Liver (tissue), 9 donors: Measurements from ENCODE around the gene DYNC2LI1. TPM values are rescaled to one million over a fixed set of nuclear protein-coding genes. Genes with fewer than 3 reads are reported as not detected.

Experiments
- DNase-seq: peaks from one replicate; pipeline ENCODE4 v3.0.0-alpha.2; 2017; ENCODE audit warnings: low spot score
- H3K27ac ChIP-seq, 2 donors: one replicate each; pipeline ENCODE4 v1.7.0; 2013; ENCODE audit warnings: inconsistent platforms in 2 of 2, low read length in 2 of 2, control low read depth in 1 of 2, low read depth in 1 of 2, mild to moderate bottlenecking in 1 of 2
- H3K27me3 ChIP-seq, 4 donors: one replicate each; pipeline versions ENCODE4 v1.6.1 to v1.7.0; 2013; ENCODE audit warnings: low read length in 3 of 4, inconsistent platforms in 1 of 4, mild to moderate bottlenecking in 1 of 4, moderate library complexity in 1 of 4; ENCODE audit not compliant: control insufficient read depth in 4 of 4, insufficient read depth in 4 of 4
- H3K36me3 ChIP-seq, 4 donors: one replicate each; pipeline versions ENCODE4 v1.6.1 to v1.7.0; 2013; ENCODE audit warnings: low read length in 3 of 4, mild to moderate bottlenecking in 3 of 4, low read depth in 1 of 4, moderate library complexity in 1 of 4; ENCODE audit not compliant: control insufficient read depth in 4 of 4, insufficient read depth in 3 of 4
- H3K4me1 ChIP-seq, 4 donors: one replicate each; pipeline versions ENCODE4 v1.6.1 to v1.7.0; 2013; ENCODE audit warnings: low read length in 3 of 4, mild to moderate bottlenecking in 3 of 4, moderate library complexity in 1 of 4; ENCODE audit not compliant: control insufficient read depth in 4 of 4, insufficient read depth in 4 of 4
- H3K4me3 ChIP-seq, 3 donors: one replicate each; pipeline versions ENCODE4 v1.6.1 to v1.7.0; 2013; ENCODE audit warnings: low read length in 3 of 3, control low read depth in 1 of 3, low read depth in 1 of 3, mild to moderate bottlenecking in 1 of 3
- H3K9ac ChIP-seq, 2 donors: one replicate each; pipeline ENCODE4 v1.7.0; 2013; ENCODE audit warnings: low read length in 2 of 2, mild to moderate bottlenecking in 2 of 2, moderate library complexity in 2 of 2, control low read depth in 1 of 2, low read depth in 1 of 2
- H3K9me3 ChIP-seq, 4 donors: one replicate each; pipeline versions ENCODE4 v1.6.1 to v1.7.0; 2013; ENCODE audit warnings: low read length in 3 of 4; ENCODE audit not compliant: control insufficient read depth in 4 of 4
- EGR1 ChIP-seq, 2 donors: IDR thresholded peaks; 2 replicates each; pipeline ENCODE4 v1.6.1; 2016 to 2018; ENCODE audit warnings: antibody characterized with exemption in 2 of 2, low read depth in 2 of 2
- FOXA1 ChIP-seq: IDR thresholded peaks from 2 replicates; pipeline ENCODE4 v1.6.1; 2016; ENCODE audit warnings: antibody characterized with exemption
- FOXA2 ChIP-seq: IDR thresholded peaks from 2 replicates; pipeline ENCODE4 v1.6.1; 2016; ENCODE audit warnings: antibody characterized with exemption
- GABPA ChIP-seq, 2 donors: IDR thresholded peaks in 1 of 2; conservative IDR thresholded peaks in 1 of 2; 2 replicates each; pipeline ENCODE4 v1.6.1; 2016; ENCODE audit warnings: antibody characterized with exemption in 2 of 2, mild to moderate bottlenecking in 1 of 2, moderate library complexity in 1 of 2
- HNF4A ChIP-seq, 2 donors: conservative IDR thresholded peaks; 2 replicates each; pipeline ENCODE4 v1.6.1; 2016; ENCODE audit warnings: antibody characterized with exemption in 2 of 2, mild to moderate bottlenecking in 2 of 2
- HNF4G ChIP-seq: IDR thresholded peaks from 2 replicates; pipeline ENCODE4 v1.6.1; 2016; ENCODE audit warnings: antibody characterized with exemption
- JUND ChIP-seq, 2 donors: IDR thresholded peaks; 2 replicates each; pipeline ENCODE4 v1.6.1; 2016; ENCODE audit warnings: antibody characterized with exemption in 2 of 2
- NR2F2 ChIP-seq: IDR thresholded peaks from 2 replicates; pipeline ENCODE4 v1.6.1; 2016; ENCODE audit warnings: antibody characterized with exemption
- RAD21 ChIP-seq, 2 donors: IDR thresholded peaks; 2 replicates each; pipeline ENCODE4 v1.6.1; 2016; ENCODE audit warnings: antibody characterized with exemption in 2 of 2, mild to moderate bottlenecking in 2 of 2
- RXRA ChIP-seq, 2 donors: IDR thresholded peaks; 2 replicates each; pipeline ENCODE4 v1.6.1; 2017 to 2018; ENCODE audit warnings: antibody characterized with exemption in 2 of 2, mild to moderate bottlenecking in 1 of 2
- SP1 ChIP-seq: IDR thresholded peaks from 2 replicates; pipeline ENCODE4 v1.6.1; 2018; ENCODE audit warnings: antibody characterized with exemption, mild to moderate bottlenecking
- TAF1 ChIP-seq: conservative IDR thresholded peaks from 2 replicates; pipeline ENCODE4 v1.6.1; 2016; ENCODE audit warnings: antibody characterized with exemption, mild to moderate bottlenecking
- YY1 ChIP-seq: IDR thresholded peaks from 2 replicates; pipeline ENCODE4 v1.6.1; 2016; ENCODE audit warnings: antibody characterized with exemption, mild to moderate bottlenecking
- WGBS: extraction: QIAGEN DNeasy Blood & Tissue Kit; methylation state at CpG from one replicate; pipeline ENCODE4 v1.1.7; 2013; 5-methylcytosine and 5-hydroxymethylcytosine counted together
- polyA plus RNA-seq, 2 donors: library from polyadenylated mRNA; stranded (reverse) in 1 of 2; unstranded in 1 of 2; fragments of 200-250 nt in 1 of 2; fragments of >200 nt in 1 of 2; fragmentation: Nextera tagmentation in 1 of 2; extraction: Ambion mirVana in 1 of 2; gene quantifications; one replicate each; pipeline versions ENCODE4 v1.2.1 to v1.2.3, GENCODE V29; 2013 to 2015
- total RNA-seq, 2 donors: library from RNA; depleted of rRNA; stranded (reverse); fragments of >200 nt; gene quantifications; one replicate each; pipeline ENCODE4 v1.2.3, GENCODE V29; 2014
- TF ChIP-seq, protein P1 (sequence below): fragments of 150-350 bp; IDR thresholded peaks from 2 replicates; pipeline ENCODE4 v1.5.1; 2017; ENCODE audit warnings: improper control_type of control experiment, low read depth, low read length; ENCODE audit not compliant: missing input control
- TF ChIP-seq, protein P2 (sequence below): IDR thresholded peaks from 2 replicates; pipeline ENCODE4 v1.6.1; 2016; ENCODE audit warnings: antibody characterized with exemption, mild to moderate bottlenecking
- TF ChIP-seq, protein P3 (sequence below): IDR thresholded peaks from 2 replicates; pipeline ENCODE4 v1.6.1; 2016; ENCODE audit warnings: antibody characterized with exemption
- TF ChIP-seq, protein P4 (sequence below): IDR thresholded peaks from 2 replicates; pipeline ENCODE4 v1.6.1; 2016; ENCODE audit warnings: antibody characterized with exemption
- TF ChIP-seq, protein P5 (sequence below): IDR thresholded peaks from 2 replicates; pipeline ENCODE4 v1.6.1; 2016; ENCODE audit warnings: antibody characterized with exemption
- donor health status: healthy.
- donor health status: healthy.
- donor health status: healthy.
- donor health status: healthy.
- donor health status: healthy.

Gene DYNC2LI1
- total and polyA plus RNA-seq, 4 donors = 5.4 to 6.1 (median 5.7) TPM

DNA sequence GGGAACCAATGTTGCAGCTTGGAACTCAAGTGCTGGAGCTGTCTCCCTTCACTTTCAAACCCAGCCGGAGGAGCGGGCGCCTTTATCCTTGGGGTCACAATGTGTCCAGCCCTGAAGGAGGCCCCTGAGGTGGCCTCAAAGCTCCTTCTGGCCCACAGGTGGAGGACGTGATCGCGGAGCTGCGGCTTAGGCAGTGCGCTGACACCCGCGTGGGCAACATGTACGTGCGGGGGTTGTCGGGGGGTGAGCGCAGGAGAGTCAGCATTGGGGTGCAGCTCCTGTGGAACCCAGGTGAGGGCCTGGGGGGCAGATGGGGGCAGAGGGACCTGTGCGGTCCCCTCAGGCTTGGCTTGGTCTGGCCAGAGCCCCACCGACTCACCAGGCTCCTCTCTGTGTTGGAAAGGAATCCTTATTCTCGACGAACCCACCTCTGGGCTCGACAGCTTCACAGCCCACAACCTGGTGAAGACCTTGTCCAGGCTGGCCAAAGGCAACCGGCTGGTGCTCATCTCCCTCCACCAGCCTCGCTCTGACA is 78.4 kb downstream of the DYNC2LI1 start:
- WGBS = 95% methylated on average over 21 of the region's 21 CpGs
- no peaks in the 10 kb centered on the region for H3K9me3 ChIP-seq
- no peak for DNase-seq
- TF ChIP-seq, protein P1, sequence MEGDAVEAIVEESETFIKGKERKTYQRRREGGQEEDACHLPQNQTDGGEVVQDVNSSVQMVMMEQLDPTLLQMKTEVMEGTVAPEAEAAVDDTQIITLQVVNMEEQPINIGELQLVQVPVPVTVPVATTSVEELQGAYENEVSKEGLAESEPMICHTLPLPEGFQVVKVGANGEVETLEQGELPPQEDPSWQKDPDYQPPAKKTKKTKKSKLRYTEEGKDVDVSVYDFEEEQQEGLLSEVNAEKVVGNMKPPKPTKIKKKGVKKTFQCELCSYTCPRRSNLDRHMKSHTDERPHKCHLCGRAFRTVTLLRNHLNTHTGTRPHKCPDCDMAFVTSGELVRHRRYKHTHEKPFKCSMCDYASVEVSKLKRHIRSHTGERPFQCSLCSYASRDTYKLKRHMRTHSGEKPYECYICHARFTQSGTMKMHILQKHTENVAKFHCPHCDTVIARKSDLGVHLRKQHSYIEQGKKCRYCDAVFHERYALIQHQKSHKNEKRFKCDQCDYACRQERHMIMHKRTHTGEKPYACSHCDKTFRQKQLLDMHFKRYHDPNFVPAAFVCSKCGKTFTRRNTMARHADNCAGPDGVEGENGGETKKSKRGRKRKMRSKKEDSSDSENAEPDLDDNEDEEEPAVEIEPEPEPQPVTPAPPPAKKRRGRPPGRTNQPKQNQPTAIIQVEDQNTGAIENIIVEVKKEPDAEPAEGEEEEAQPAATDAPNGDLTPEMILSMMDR = no peak
- TF ChIP-seq RAD21 (IDR thresholded peaks at IDR 0.05) (no peak), TAF1 (no peak), EGR1 (IDR thresholded peaks at IDR 0.05; ENCODE audit: low read depth in 2 of 2) (no peak), NR2F2 (no peak), FOXA1 (no peak), SP1 (no peak), YY1 (no peak), JUND (IDR thresholded peaks at IDR 0.05) (no peak), HNF4G (no peak), GABPA (IDR thresholded peaks at IDR 0.05 in 1 of 2, conservative IDR thresholded peaks at IDR 0.05 in 1 of 2) (no peak), HNF4A (conservative IDR thresholded peaks at IDR 0.05) (no peak), FOXA2 (no peak), RXRA (IDR thresholded peaks at IDR 0.05) (no peak)
- TF ChIP-seq, protein P2, sequence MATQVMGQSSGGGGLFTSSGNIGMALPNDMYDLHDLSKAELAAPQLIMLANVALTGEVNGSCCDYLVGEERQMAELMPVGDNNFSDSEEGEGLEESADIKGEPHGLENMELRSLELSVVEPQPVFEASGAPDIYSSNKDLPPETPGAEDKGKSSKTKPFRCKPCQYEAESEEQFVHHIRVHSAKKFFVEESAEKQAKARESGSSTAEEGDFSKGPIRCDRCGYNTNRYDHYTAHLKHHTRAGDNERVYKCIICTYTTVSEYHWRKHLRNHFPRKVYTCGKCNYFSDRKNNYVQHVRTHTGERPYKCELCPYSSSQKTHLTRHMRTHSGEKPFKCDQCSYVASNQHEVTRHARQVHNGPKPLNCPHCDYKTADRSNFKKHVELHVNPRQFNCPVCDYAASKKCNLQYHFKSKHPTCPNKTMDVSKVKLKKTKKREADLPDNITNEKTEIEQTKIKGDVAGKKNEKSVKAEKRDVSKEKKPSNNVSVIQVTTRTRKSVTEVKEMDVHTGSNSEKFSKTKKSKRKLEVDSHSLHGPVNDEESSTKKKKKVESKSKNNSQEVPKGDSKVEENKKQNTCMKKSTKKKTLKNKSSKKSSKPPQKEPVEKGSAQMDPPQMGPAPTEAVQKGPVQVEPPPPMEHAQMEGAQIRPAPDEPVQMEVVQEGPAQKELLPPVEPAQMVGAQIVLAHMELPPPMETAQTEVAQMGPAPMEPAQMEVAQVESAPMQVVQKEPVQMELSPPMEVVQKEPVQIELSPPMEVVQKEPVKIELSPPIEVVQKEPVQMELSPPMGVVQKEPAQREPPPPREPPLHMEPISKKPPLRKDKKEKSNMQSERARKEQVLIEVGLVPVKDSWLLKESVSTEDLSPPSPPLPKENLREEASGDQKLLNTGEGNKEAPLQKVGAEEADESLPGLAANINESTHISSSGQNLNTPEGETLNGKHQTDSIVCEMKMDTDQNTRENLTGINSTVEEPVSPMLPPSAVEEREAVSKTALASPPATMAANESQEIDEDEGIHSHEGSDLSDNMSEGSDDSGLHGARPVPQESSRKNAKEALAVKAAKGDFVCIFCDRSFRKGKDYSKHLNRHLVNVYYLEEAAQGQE = no peak
- TF ChIP-seq, protein P3, sequence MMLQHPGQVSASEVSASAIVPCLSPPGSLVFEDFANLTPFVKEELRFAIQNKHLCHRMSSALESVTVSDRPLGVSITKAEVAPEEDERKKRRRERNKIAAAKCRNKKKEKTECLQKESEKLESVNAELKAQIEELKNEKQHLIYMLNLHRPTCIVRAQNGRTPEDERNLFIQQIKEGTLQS = no peak
- TF ChIP-seq, protein P4, sequence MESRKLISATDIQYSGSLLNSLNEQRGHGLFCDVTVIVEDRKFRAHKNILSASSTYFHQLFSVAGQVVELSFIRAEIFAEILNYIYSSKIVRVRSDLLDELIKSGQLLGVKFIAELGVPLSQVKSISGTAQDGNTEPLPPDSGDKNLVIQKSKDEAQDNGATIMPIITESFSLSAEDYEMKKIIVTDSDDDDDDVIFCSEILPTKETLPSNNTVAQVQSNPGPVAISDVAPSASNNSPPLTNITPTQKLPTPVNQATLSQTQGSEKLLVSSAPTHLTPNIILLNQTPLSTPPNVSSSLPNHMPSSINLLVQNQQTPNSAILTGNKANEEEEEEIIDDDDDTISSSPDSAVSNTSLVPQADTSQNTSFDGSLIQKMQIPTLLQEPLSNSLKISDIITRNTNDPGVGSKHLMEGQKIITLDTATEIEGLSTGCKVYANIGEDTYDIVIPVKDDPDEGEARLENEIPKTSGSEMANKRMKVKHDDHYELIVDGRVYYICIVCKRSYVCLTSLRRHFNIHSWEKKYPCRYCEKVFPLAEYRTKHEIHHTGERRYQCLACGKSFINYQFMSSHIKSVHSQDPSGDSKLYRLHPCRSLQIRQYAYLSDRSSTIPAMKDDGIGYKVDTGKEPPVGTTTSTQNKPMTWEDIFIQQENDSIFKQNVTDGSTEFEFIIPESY = no peak
- TF ChIP-seq, protein P5, sequence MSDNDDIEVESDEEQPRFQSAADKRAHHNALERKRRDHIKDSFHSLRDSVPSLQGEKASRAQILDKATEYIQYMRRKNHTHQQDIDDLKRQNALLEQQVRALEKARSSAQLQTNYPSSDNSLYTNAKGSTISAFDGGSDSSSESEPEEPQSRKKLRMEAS = no peak
- H3K4me3 ChIP-seq = no peak overlapping the region
- no peak overlapping the region for H3K27ac ChIP-seq
- peaks cover 6 to 37% (median 21%) of the 10 kb centered on the region in 4 donors for H3K36me3 ChIP-seq
- H3K27me3 ChIP-seq = no peaks in the 10 kb centered on the region
- no peak overlapping the region for H3K9ac ChIP-seq
- H3K4me1 ChIP-seq = peaks cover 3 to 44% (median 14%) of the 10 kb centered on the region in 4 donors
